Prostate gland (tissue), 2 donors: ENCODE measurements around the gene GDI1. TPM values are rescaled to one million over a fixed set of nuclear protein-coding genes. Genes with fewer than 3 reads are reported as not detected.
"Not testable (repeated sequence)": the region's sequence is repeated elsewhere in the genome, so short reads cannot be mapped to it uniquely, and the experiment has no call there.

Experiments used
- DNase-seq: peaks from one replicate; pipeline ENCODE4 v3.0.0-alpha.2; 2019; ENCODE audit warnings: low spot score
- H3K27ac ChIP-seq, 2 donors: fragments of 200-600 bp; sonication (generic); 2 replicates each; pipeline ENCODE4 v1.5.1; 2017 to 2019
- H3K27me3 ChIP-seq: fragments of 200-600 bp; sonication (generic); replicated peaks from 2 replicates; pipeline ENCODE4 v1.5.1; 2019; ENCODE audit not compliant: insufficient read depth
- H3K36me3 ChIP-seq, 2 donors: fragments of 200-600 bp; sonication (generic); 1 replicate in 1 of 2; 2 replicates in 1 of 2; pipeline versions ENCODE4 v1.5.1 to v1.8.1; 2017 to 2019
- H3K4me1 ChIP-seq: fragments of 200-600 bp; sonication (generic); replicated peaks from 2 replicates; pipeline ENCODE4 v1.5.1; 2019
- H3K4me3 ChIP-seq, 2 donors: fragments of 200-600 bp; sonication (generic); 2 replicates each; pipeline ENCODE4 v1.5.1; 2017 to 2019
- H3K9me3 ChIP-seq: fragments of 200-600 bp; sonication (generic); 2 replicates; pipeline ENCODE4 v1.5.1; 2017
- POLR2A ChIP-seq: fragments of 450-650 bp; IDR thresholded peaks from one replicate; pipeline ENCODE4 v1.6.1; 2016; ENCODE audit warnings: antibody characterized with exemption, mild to moderate bottlenecking
- POLR2AphosphoS5 ChIP-seq: sonication (generic); formaldehyde crosslinking; IDR thresholded peaks from one replicate; pipeline ENCODE4 v1.6.1; 2017; ENCODE audit warnings: antibody characterized with exemption
- WGBS: methylation state at CpG from one replicate; pipeline ENCODE4 v1.1.5; 2018; 5-methylcytosine and 5-hydroxymethylcytosine counted together
- intact Hi-C: fragments of 100-400 bp; cut with DNase I; formaldehyde crosslinking; loops from one replicate; pipeline ENCODE4 v1.14.2; 2022
- total RNA-seq, 2 donors: library from RNA; depleted of rRNA; stranded (reverse); fragments of >200 nt; gene quantifications; one replicate each; pipeline ENCODE4 v1.1.0, GENCODE V29; 2016
- TF ChIP-seq, protein P1 (sequence below), 4 experiments: fragments of 200-600 bp in 2 of 4; fragments of 450-650 bp in 2 of 4; sonication (generic) in 2 of 4; IDR thresholded peaks; 1 replicate in 3 of 4; 2 replicates in 1 of 4; pipeline ENCODE4 v1.5.1; 2016 to 2019; ENCODE audit warnings: antibody characterized with exemption in 4 of 4, mild to moderate bottlenecking in 2 of 4, moderate library complexity in 2 of 4

The GDI1 gene
- total RNA-seq, 2 donors from 2014 or later = 52.9 to 148 TPM

GRCh38 chrX:154397888-154398667 is 38.9 kb upstream of the GDI1 start, which contains the start of gene RPL10:
RPL10 (plus strand) TSS chrX:154398377; CDS start chrX:154398520, 143 bp downstream.
- peak; percentile 81 for TF ChIP-seq POLR2A
- TF ChIP-seq POLR2AphosphoS5 = peak; percentile 94
- TF ChIP-seq, protein P1, sequence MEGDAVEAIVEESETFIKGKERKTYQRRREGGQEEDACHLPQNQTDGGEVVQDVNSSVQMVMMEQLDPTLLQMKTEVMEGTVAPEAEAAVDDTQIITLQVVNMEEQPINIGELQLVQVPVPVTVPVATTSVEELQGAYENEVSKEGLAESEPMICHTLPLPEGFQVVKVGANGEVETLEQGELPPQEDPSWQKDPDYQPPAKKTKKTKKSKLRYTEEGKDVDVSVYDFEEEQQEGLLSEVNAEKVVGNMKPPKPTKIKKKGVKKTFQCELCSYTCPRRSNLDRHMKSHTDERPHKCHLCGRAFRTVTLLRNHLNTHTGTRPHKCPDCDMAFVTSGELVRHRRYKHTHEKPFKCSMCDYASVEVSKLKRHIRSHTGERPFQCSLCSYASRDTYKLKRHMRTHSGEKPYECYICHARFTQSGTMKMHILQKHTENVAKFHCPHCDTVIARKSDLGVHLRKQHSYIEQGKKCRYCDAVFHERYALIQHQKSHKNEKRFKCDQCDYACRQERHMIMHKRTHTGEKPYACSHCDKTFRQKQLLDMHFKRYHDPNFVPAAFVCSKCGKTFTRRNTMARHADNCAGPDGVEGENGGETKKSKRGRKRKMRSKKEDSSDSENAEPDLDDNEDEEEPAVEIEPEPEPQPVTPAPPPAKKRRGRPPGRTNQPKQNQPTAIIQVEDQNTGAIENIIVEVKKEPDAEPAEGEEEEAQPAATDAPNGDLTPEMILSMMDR (IDR thresholded peaks at IDR 0.05) = peak in 1 of 4 experiments; percentile 25
- Histone ChIP-seq H3K27me3 (no peaks in the 10 kb centered on the region), H3K9me3 (no peaks in the 10 kb centered on the region), H3K4me1 (no peaks in the 10 kb centered on the region), H3K27ac (peak within 1 kb of the TSS; percentile 95 to 96), H3K4me3 (peak within 1 kb of the TSS; percentile 56 to 62), H3K36me3 (no peaks in the 10 kb centered on the region)
- intact Hi-C loops = loop anchor here (5.0 kb wide), 1 partner anchor 134 kb away; no protein-coding TSS in a partner anchor
- WGBS = under 1% methylated on average over 44 of the region's 69 CpGs
- peak; percentile 92 for DNase-seq

DNA sequence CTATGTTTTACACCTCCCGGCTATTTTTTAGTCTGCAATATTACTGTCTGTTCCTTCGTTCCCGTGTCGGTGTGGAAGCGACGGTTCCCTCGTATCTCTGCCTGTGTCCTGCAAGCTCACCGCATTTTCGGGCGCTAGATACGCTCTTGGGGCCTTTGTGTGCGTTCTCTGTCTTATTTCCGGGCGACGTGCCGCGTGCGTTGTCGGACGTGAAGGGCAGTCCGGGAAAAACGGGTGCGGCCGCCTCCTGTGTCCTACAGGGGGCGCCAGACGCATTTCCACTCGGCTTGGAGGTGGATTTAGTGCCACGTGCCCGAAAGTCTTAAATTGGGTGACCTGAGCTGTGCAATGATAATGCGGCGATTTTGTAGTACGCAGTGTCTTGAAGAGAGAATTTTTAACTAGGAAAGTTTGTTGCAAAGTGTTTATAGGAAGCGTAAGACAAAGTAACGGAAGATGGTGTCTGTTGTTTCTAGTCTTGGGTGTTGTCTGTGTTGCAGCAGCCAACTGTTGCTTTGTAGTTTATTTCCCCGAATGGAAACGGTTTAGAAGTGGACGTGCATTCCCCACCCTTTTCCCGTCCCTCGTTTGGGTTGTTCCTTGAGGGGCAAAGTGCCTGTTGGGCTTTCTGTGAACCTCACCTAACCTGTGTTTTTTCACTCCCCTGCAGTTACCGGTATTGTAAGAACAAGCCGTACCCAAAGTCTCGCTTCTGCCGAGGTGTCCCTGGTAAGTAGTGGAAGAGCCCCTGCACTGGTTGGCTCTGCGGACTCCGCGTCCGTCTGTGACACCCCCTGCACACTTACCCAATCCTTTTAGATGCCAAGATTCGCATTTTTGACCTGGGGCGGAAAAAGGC is 38.1 kb upstream of the GDI1 start:
- WGBS = under 1% methylated on average over 49 of the region's 49 CpGs
- Histone ChIP-seq H3K4me1 (no peaks in the 10 kb centered on the region), H3K4me3 (peak overlapping the region; percentile 56 to 62), H3K27ac (peak overlapping the region; percentile 95 to 96), H3K36me3 (no peaks in the 10 kb centered on the region), H3K27me3 (no peaks in the 10 kb centered on the region), H3K9me3 (no peaks in the 10 kb centered on the region)
- TF ChIP-seq, protein P1 (IDR thresholded peaks at IDR 0.05) = peak; percentile 69 to 91 (median 87)
- no peak for TF ChIP-seq POLR2A
- TF ChIP-seq POLR2AphosphoS5 = peak; percentile 59
- intact Hi-C loops = loop anchor here (5.0 kb wide), 1 partner anchor 133 kb away; no protein-coding TSS in a partner anchor
- peak; percentile 82 for DNase-seq

DNA sequence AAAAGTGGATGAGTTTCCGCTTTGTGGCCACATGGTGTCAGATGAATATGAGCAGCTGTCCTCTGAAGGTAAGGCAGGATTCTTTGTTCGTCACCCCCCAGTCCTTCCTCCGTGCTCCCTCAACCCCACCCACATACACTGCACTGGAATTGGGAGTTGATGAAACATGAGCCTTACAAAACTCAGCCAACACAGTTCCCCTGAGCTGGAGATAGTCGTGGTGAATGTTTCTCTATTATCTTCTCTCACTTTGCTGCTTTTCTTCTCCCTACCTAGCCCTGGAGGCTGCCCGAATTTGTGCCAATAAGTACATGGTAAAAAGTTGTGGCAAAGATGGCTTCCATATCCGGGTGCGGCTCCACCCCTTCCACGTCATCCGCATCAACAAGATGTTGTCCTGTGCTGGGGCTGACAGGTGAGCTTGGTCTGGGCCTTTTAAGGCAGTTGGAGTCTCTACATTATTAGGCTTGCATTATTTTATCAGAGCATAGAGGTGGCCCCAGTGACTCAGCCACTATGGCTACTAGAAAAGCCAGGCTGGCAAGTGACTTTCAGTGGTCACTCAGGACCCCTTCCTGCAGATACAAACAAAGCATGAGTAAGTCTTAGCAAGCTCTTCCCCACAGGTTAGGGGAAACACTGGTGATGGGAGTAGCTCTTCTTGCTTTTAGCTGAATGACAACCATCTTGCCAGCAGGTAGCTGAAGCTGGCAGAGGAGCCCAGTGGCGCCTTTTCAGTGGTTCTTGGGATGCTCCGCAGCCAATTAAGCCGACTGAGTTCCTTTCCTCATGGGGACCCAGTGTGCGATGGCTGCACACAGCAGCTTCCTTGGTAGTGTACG is 37.2 kb upstream of the GDI1 start:
- peak overlapping the region; percentile 95 to 96 for H3K27ac ChIP-seq
- intact Hi-C loops = loop anchor here (5.0 kb wide), 2 partner anchors 38 to 133 kb away; partner anchors contain the start of gene GDI1
- 29% methylated on average over 14 of the region's 14 CpGs for WGBS
- DNase-seq = no peak
- H3K4me1 ChIP-seq = no peaks in the 10 kb centered on the region
- peak overlapping the region; percentile 56 to 62 for H3K4me3 ChIP-seq
- H3K27me3 ChIP-seq = no peaks in the 10 kb centered on the region
- H3K36me3 ChIP-seq = no peaks in the 10 kb centered on the region
- TF ChIP-seq POLR2A = no peak
- no peak for TF ChIP-seq POLR2AphosphoS5
- TF ChIP-seq, protein P1 (IDR thresholded peaks at IDR 0.05) = no peak
- H3K9me3 ChIP-seq = no peaks in the 10 kb centered on the region

DNA sequence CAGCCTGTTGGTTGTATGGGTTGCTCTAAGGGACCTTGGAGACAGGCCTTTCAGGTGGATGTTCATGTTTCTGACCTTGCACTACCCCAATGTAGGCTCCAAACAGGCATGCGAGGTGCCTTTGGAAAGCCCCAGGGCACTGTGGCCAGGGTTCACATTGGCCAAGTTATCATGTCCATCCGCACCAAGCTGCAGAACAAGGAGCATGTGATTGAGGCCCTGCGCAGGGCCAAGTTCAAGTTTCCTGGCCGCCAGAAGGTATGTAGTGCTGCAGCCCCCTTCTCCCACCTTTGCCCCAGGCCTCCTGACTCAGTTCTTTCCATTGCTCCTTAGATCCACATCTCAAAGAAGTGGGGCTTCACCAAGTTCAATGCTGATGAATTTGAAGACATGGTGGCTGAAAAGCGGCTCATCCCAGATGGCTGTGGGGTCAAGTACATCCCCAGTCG is 36.6 kb upstream of the GDI1 start:
- not testable (repeated sequence) for H3K27me3 ChIP-seq, H3K4me1 ChIP-seq, DNase-seq, H3K36me3 ChIP-seq, H3K9me3 ChIP-seq, H3K4me3 ChIP-seq
- 71% methylated on average over 6 of the region's 6 CpGs for WGBS
- peak overlapping the region; percentile 95 to 96 for H3K27ac ChIP-seq
- intact Hi-C loops = loop anchor here (5.0 kb wide), 1 partner anchor 37 kb away; the partner anchor contains the start of gene GDI1
